ENCODE data around the gene LRP1B.
A peak's percentile ranks its signal among the peaks of the same experiment; 100 is the strongest.
"Not testable (repeated sequence)": the region's sequence is repeated elsewhere in the genome, so short reads cannot be mapped to it uniquely, and the experiment has no call there.

LRP1B gene

DNA sequence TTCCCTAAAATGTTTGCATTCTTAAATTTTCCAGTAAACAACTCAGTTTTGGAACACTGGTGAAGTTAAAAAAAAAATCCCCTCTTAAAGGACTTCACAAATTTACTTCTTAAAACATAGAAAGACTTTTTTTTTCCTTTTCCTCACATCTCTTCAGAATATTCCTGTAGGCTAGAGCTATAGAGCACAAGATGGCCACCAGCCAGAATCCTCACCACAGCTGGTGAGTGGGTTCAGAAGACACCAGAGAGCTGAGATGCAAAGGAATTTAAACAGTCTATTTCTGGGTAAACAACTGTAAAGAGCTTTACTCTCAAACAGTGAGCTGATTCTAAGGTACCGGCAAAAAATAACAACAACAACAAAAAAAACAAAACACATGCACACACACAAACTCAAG, 252.8 kb downstream of the LRP1B start:
- DNase-seq (ENCODE audit: low read depth) = no peak

DNA sequence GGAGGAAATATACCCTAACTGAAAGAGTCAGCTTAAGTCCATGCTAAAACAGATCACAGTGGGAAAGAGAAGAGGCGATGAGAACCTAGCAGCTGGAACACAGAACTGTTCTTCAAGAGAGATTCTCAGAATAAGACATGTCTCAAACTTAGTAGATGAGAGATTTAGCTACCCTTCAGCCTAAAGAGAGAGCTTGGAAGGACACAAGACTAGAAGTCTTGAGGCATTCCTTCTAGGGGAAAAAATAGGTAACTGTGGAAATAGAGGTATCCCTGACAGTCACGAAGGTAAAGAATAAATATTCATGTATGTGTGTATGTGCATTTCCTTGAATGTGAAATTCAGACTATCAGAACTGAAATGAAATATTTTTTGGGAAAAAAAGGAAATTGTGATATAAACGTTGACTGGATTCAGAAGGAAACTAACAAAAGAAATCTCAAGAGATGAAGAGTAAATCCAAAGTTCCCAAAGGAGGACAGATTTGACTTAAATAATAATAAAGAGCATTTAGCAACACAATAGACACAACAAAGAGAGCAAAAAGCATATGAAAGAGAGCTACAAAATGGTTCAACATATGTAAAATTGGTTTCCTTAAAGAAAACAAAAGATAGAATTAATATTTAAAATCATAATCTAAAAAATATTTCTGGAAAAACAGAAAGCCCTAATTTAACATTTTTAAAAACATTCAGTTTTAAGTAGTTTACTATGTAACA, 258.7 kb downstream of the LRP1B start:
- no peak for DNase-seq (ENCODE audit: low read depth)

DNA sequence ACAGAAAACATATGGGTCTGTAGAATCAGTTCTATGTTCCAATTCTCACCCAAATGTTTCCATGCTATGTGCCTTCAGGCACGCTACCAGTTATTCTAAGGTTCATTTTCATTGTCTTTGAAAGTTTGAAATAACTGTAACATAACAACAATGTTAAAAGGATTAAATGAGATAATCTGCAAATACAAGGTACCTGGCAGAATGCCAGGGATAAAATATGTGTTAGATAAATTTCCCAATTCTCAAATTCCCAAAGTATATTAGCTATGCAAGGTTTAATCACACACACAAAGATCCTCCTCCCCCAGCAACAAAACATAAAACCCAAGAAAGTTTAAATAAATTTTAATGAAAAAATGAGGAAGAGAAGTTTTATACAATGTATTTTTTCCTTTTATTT, 261.2 kb downstream of the LRP1B start:
- DNase-seq (ENCODE audit: low read depth) = no peak

DNA sequence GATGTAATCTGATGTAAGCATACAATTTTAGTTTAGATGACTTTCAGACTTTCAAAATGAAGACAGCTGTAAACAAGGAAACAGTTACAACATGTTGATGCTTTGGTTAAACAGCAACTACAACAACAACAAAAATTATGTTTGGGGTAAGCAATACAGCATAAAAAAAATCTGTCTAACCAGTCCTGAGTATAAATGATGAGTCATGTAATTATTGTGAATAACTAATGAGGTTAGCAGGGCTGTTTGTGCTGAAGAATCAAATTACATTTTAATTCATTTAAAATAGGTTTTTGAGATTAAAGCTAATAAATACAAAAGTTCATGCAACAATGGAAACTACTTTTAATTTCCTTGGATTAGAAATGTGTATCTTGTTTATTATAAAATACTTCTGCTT, 266.9 kb downstream of the LRP1B start:
- no peak for DNase-seq (ENCODE audit: low read depth)

DNA sequence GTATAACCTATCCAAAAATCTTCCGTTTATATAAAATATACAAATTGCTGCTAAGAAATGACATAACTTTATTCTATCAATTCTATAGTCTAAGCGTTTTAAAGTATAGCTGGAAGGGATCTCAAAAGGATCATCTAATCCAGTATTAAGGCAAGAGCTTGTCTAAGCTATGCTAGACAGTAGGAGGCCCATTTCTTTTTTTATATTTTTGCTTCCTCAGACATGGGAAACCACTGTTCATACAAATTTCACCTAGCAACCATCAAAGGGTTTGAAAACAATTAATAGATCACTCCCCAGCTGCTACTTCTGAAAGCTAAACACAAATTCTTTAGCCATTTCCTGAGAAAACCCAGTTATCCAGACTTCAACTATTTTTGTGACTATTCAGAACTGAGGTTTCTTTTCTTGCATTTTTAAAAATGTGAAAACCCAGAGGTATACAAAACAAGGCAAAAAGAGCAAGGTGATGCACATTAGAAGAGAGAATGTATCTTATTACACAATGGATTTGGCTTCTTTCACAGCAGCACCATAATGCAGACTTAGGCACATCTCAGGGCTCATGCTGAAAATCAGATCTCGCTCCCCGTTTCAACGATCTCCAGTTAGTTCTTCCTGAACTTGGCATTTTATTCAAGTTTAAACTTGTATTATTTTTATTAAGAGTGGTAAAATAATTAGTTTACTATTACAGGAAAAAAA, 274.4 kb downstream of the LRP1B start:
- DNase-seq (ENCODE audit: low read depth) = no peak

DNA sequence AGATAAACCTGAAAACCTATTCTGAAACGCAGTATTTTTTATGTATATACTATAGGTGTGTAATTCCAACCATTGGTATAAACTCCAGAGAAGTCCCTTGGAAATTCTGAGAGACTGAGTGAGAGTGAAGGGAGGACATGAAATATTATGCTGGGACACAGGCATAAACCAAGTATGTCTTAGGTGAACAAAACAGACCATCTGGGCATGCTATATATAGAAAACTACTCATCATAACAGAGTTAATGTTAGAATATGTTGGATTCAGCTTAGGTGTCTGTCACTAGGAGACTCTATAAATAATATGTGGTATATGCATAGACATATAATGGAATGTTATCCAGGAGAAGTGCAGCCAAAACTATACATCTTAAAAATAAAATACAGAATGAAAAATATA, 282.6 kb downstream of the LRP1B start:
- DNase-seq (ENCODE audit: low read depth) = no peak

DNA sequence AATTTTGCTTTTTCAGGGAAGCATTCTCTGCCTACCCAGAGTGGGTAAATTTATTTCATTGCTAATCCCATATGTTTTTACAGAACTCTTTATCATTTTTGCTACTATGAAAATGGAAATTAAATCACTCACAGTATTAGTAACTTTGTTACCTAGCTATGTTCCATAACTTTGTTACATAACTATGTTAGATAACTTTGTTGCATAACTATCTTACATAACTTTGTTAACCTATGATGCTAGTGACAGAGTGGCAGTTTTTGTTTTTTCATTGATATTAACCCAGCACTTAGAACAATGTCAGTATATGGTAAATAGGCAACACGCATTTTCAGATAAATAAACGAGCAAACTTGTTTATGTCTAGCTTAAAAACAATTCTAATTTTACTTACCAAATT, 286.6 kb downstream of the LRP1B start:
- no peak for DNase-seq (ENCODE audit: low read depth)

DNA sequence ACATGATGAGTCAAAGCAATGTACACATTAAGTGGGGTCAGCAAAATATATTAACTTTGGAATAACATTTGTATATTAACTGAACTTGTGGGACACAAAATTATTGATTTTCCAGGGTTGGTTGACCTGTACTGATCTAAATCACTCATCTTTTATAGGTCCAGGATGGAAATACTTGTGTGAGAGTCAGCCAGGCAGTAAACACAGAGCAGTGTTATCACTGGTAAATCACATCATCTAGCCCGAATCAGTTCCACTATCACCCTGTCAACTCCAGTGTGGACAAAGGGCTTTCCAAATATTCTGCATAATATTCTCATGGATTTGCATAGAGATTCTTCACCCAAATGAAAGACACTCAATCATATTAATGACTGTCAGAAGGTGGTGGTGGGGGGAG, 295.7 kb downstream of the LRP1B start:
- no peak for DNase-seq (ENCODE audit: low read depth)

DNA sequence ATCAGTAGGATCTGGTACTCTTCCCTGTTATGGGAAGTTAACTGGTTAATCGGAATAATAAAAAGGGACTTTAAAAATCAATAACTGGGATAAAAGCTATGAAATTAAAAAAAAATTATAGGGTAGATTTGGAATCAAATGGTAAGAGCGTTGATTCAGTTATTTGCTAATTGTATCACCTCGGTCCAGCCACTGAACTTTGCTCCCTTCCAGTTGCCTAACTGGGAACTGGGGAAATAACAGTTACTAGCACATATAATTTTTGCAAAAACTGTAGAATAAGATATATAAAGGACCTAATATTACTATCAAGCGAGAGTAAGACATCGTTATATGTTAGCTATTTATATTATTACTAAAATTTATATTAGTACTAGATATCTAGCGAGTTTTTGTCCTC, 302.1 kb downstream of the LRP1B start:
- no peak for DNase-seq (ENCODE audit: low read depth)

DNA sequence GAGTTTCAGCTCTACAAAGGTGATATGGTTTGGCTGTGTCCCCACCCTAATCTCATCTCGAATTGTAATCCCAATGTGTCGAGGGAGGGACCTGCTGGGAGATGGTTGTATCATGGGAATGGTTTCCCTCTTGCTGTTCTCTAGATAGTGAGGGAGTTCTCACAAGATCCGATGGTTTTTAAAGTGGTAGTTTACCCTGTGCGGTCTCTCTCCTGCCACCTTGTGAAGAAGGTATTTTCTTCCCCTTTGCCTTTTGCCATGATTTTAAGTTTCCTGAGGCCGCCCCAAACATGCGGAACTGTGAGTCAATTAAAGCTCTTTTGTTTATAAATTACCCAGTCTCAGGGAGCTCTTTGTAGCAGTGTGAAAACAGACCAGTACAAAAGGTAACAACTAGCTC, 306.0 kb downstream of the LRP1B start:
- DNase-seq (ENCODE audit: low read depth) = no peak

DNA sequence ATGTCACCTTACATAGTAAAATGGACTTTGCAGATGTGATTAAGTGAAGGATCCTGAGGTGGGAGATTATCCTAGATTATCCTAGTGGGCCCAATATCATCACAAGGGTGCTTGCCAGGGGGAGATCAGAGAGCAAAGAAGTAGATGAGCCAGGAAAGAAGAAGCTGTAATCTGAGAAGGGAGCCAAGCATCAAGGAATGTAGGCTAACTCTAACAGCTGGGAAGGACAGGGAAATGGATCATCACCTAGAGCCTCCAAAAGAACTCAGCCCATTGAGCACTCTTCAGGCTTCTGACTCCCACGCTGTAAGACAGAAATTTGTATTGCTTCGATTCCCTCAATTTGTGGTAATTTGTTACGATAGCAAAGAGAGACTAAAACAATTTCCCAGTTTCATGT, 309.9 kb downstream of the LRP1B start:
- DNase-seq (ENCODE audit: low read depth) = no peak

DNA sequence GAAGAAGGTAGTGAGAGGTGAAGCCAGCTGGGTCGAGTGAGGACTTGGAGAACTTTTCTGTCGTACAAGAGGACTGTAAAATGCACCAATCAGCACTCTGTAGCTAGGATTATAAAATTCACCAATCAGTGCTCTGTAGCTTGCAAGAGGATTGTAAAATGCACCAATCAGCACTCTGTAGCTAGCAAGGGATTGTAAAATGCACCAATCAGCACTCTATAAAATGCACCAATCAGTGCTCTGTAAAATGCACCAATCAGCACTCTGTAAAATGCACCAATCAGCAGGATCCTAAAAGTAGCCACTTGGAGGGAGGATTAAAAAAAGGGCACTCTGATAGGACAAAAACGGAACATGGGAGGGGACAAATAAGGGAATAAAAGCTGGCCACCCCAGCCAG, 315.5 kb downstream of the LRP1B start:
- DNase-seq (ENCODE audit: low read depth) = not testable (repeated sequence)

DNA sequence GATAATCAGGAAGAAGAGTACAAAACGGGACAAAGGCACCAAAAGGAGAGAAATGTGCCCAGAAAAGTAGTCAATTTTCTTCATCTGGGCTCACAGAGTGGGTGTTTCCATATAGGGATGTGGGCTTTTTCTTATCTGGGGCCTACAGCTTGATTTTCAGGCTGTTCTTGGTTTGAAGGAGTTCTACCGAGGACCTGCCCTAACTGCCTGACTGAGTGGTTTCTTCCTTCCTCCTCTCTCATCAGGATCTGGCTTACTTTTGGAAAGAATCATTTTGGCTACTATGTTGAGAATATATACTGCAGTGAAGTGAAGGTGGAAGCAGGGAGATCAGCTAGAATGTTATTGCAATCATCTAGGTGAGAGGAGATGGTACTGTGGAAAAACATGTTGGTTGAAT, 316.7 kb downstream of the LRP1B start:
- no peak for DNase-seq (ENCODE audit: low read depth)

DNA sequence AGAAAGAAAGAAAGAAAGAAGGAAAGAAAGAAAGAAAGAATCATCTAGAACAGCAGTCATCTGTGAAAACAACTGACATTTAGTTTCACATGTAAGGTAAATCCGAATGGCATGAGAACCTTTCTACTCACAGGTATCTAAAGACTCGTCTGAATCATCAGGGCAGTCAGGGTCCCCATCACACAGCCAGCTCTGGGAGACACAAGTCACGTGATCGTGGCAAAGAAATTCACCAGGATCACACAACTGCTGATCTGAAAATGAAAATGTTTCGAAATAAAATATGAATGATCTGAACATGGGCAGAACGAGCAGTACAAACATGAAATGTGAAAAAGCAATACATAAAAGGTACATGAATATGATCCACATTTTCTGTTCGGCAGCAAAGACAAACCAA, 320.7 kb downstream of the LRP1B start:
- DNase-seq (ENCODE audit: low read depth) = no peak

DNA sequence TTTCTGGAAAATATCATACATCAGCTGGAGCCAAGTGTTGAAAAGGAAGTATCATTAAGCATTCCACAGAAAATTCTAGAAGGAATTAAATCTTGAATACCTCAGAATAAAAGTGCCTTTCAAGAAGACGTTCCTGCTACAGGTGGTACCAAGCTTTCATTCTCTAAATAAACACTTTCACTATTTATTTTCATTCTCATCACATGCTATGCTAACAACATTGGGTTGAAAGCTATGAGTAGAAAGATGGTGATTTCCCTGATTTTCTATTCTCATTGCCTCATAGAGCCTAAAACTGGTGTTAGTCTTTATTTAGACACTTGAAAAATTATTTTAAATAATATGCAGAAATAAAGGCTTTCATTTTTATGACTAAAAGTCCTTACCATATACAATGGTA, 324.7 kb downstream of the LRP1B start:
- no peak for DNase-seq (ENCODE audit: low read depth)

DNA sequence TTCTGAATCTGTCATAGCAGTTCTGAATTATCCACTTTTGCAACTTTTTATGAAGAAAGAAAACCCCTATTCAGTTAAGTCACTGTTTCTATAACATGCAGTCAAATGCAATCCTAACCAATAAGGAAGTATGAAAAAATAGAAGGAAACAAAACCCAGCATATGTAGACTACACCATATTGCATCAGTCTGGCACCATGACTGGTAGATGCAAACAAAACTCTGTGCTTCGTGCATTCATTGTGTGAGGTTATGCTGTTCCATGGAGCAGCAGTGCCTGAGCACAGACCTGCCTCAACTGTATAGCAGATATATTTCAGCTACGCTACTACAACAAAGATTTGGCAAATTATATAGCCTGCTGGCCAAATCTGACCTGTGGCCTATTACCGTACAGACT, 325.5 kb downstream of the LRP1B start:
- DNase-seq (ENCODE audit: low read depth) = no peak

DNA sequence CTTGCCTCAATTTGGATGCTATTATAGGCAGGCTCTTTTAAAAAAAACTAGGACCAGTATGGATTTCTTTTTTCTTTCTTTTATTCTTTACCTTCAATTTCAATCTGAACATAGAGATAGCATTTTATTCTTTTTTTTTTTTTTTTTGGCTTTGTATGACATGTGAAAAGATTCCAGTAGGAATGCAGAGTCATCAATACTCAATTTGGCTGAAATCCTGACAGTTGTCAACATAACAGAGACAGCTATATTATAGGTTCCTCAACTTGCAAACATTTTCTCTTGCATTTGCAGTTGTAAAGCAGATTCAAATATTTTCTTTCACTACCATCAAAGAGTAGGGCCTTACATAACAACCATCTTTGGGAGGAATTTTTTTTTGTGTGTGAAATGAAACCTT, 334.4 kb downstream of the LRP1B start:
- DNase-seq (ENCODE audit: low read depth) = no peak

DNA sequence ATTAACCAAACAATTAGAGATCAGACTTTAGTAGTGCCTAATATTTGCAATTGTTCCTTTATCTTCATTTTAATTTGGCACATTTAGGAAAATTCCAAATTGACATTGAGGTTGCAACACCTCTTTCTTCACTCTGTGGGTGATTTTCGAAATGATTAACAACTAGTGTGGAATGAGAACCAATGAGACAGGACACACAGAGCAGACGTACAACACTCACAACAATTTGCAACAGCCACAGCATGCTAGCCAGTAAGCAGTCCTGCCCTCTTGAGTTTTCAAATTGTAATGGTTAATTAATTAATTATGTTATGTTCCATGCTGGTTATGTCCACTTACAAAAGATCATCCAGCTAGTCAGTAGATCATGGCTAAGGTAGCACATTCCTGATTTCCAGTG, 339.3 kb downstream of the LRP1B start:
- no peak for DNase-seq (ENCODE audit: low read depth)

DNA sequence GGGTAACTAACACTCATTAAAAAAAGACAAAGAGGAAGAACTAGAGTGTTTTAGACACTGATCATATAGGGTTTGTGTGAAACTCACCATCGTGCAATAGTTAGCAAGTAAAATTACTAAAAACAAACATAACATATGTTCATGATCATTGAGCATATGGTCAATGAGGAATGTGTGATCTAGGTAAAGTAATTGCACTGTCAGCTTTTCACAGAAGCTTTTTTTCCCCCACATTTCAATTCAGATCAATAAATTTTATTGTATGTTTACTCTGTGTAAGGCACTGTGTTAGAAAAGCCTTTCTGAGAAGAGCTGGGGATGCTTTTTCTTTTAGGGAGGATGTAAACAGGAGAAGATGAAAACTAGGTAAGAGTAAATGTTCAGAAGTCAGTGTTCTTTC, 348.2 kb downstream of the LRP1B start:
- no peak for DNase-seq (ENCODE audit: low read depth)

DNA sequence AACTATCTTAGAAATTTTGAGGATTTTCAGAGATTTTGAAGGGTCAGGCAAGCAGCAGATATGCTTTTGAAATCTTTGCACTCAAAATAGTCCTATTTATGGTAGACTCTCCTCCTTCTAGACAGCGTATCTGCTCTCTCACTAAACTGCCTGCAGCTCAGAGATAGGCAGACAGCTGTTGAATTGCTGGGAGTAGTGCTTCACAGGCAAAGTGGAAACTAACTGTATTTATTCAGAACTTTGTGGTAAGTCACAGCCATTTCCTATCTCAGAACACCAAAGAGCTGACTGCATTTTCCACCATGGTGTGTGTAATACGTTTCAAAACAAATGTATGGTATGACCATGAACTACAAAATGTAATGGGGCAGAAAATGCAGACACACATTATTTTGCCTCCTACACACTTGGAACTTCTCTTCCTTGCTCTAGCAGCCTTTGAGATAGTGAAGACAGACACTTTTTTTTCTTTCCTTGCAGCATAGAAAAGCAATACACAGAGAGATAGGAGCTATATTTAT, 352.4 kb downstream of the LRP1B start:
- no peak for DNase-seq (ENCODE audit: low read depth)

DNA sequence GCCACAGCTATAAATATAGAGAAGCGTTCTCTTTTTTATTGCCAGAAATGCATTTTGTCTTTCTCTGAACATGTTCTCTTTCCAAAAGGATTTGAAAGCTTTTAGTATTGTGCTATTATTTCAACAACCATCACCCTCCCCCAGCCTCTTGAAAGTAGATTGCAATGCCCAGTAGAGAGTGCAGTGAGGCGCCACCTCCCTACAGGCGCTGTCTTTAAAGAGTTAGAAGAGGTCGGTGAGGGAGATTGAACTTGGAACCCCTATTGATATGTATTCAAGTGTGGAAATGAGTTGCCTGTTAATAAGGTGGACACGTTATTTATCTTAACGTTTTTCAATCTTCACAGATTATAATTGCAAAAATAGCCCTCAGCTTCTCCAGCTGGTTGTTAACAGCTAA, 360.3 kb downstream of the LRP1B start:
- no peak for DNase-seq (ENCODE audit: low read depth)

DNA sequence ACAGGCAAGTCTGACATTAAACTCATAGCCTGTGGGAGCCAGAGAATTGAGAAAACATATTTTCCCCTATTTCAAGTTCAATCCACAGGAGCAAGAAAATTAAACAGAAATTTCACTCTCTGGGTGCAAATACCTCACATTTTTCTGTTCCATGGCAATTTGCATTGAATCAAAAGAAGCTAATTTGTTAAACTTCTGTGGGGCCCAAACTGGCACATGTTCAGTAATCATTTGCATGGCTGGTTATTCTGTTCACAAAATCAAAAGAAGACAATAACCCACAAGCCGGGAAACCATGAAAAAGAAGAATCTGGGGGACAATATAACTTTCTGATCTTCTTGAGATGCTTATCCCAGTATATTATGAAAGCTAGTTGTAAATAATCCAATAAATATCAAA, 363.1 kb downstream of the LRP1B start:
- DNase-seq (ENCODE audit: low read depth) = no peak

DNA sequence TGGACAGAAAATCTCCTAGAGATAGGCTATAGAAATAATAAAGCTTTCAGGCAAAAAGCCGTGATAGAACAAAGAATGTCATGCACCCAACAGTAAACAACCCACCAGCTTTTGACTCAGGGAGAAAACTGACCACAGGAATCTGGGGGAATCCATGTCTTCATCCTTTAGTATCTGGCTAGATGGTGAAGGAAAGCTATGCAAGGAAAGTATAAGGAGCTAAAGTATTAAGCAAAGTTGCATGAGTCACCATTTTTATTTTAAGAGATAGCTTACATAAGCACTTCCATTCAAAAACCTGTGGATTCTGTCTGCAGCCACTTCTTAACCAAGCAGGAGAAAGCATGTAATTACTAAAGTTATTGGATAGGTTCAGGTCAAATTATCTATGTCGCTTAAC, 363.8 kb downstream of the LRP1B start:
- peak; percentile 41 for DNase-seq (ENCODE audit: low read depth)

DNA sequence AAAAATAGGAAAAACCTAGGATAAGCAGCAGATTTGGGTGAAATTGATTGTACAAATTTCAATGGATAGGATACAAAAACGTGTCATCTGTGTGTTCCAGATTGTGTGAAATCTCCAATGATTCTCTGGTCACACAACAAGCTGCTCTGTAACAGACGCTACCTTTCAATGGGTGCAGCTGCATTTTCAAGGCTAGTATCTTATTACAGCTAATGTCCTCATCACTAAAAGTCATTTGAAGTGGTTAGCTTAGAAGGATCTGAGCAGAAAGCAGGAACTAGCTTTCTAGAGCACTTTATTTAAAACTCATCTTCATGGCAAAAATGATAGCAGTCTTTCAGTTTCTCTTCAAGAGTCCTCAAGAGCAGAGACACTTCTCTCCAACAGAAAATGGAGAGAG, 364.6 kb downstream of the LRP1B start:
- DNase-seq (ENCODE audit: low read depth) = no peak

Data from EH (cell line).